ENCODE results near the gene ATP4A.

ATP4A gene

DNA sequence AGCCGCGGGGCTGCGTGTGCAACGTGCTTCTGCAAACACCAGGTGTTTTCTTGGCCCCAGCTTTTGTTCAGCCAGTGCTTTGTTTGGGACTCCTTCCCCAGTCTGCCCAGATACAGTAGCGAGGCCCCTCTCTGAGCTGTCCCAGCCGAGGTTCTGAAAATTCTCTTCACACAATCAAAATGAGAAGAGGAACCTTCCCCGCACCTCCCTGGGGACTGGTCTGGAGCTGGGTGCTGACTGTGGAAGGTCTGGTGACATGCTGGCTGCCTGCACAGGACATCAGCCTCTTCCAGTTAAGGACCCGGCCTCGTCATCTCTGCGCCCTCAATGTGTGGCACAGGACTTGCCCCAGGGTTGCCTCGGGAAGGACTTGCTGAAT lies 4.2 kb downstream of the ATP4A start:
- TF ChIP-seq FOXM1 (IDR thresholded peaks at IDR 0.05; ENCODE audit: borderline replicate concordance, low read depth) (no peak), REST (IDR thresholded peaks at IDR 0.05; ENCODE audit: low read depth) (peak; percentile 55), RAD21 (IDR thresholded peaks at IDR 0.05; ENCODE audit: low read depth) (no peak)

- TF ChIP-seq EGR1 (IDR thresholded peaks at IDR 0.05), result no peak
- peak; percentile 41; the same call in 1 of the 2 replicates for TF ChIP-seq MAX (IDR thresholded peaks at IDR 0.05)
- no peak for TF ChIP-seq CEBPB (IDR thresholded peaks at IDR 0.05)
- no peak for TF ChIP-seq EP300 (IDR thresholded peaks at IDR 0.05; ENCODE audit: borderline replicate concordance)
These were observed 4.8 kb downstream of the ATP4A start for GRCh38 chr19:35558400-35559280.

- TF ChIP-seq TAF1 (IDR thresholded peaks at IDR 0.05; ENCODE audit: low read depth) (no peak), NFIC (IDR thresholded peaks at IDR 0.05) (no peak), EGR1 (IDR thresholded peaks at IDR 0.05) (no peak), ZBTB7A (IDR thresholded peaks at IDR 0.05; ENCODE audit: low read depth) (no peak), MAX (IDR thresholded peaks at IDR 0.05) (peak; percentile 37; the same call in 1 of the 2 replicates), REST (IDR thresholded peaks at IDR 0.05; ENCODE audit: low read depth) (no peak), TCF12 (IDR thresholded peaks at IDR 0.05; ENCODE audit: low read depth) (no peak), FOXM1 (IDR thresholded peaks at IDR 0.05; ENCODE audit: borderline replicate concordance, low read depth) (no peak), RAD21 (IDR thresholded peaks at IDR 0.05; ENCODE audit: low read depth) (peak; percentile 24; the same call in 1 of the 2 replicates), CREB1 (IDR thresholded peaks at IDR 0.05; ENCODE audit: low read depth) (no peak), USF1 (IDR thresholded peaks at IDR 0.05) (0 out of 2 replicates have a peak, but pooled peaks have one; percentile 29), CEBPB (IDR thresholded peaks at IDR 0.05) (no peak), EP300 (IDR thresholded peaks at IDR 0.05; ENCODE audit: borderline replicate concordance) (no peak), YY1 (IDR thresholded peaks at IDR 0.05; ENCODE audit: low read depth) (no peak), TEAD4 (IDR thresholded peaks at IDR 0.05) (no peak)
These were observed 5.7 kb downstream of the ATP4A start for GRCh38 chr19:35557539-35558399.

DNA sequence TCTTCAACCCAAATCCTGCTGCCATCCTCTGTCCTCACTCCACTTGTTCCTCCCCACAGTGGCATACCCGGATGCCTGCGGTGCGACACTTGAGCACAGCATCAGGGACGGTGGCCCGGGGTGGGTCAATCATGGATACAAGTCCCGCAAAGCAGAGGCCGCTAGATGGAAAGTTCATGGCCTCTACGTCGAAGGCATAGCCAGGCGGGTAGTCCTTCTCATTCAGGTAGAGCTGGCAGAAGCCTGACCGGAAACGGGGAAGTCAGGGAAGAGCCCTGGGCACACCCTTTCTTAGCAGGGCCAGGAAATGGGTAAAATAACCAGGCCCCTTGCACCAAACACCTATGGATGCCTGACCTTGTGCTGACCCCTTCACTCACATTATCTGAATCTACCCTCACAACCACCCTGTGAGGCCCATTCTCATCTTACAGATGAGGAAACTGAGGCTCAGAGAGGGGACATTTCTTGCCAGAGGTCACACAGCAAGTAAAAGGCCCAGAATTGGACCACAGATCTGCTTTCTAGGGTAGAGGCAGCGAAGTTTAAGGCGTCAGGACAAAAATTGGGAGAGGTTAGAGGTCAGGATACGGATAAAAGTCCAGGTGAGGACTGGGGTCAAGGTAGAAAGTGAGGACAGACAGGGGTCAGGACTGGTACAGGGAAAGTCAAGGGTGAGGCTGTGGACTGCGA lies 6.5 kb downstream of the ATP4A start:
- TF ChIP-seq CEBPB (IDR thresholded peaks at IDR 0.05), result no peak
- TF ChIP-seq EGR1 (IDR thresholded peaks at IDR 0.05), result no peak
- TF ChIP-seq ZBTB7A (IDR thresholded peaks at IDR 0.05; ENCODE audit: low read depth), result no peak
- no peak for TF ChIP-seq RAD21 (IDR thresholded peaks at IDR 0.05; ENCODE audit: low read depth)
- TF ChIP-seq FOXM1 (IDR thresholded peaks at IDR 0.05; ENCODE audit: borderline replicate concordance, low read depth), result no peak
- TF ChIP-seq USF1 (IDR thresholded peaks at IDR 0.05), result no peak
- no peak for TF ChIP-seq MAX (IDR thresholded peaks at IDR 0.05)

DNA sequence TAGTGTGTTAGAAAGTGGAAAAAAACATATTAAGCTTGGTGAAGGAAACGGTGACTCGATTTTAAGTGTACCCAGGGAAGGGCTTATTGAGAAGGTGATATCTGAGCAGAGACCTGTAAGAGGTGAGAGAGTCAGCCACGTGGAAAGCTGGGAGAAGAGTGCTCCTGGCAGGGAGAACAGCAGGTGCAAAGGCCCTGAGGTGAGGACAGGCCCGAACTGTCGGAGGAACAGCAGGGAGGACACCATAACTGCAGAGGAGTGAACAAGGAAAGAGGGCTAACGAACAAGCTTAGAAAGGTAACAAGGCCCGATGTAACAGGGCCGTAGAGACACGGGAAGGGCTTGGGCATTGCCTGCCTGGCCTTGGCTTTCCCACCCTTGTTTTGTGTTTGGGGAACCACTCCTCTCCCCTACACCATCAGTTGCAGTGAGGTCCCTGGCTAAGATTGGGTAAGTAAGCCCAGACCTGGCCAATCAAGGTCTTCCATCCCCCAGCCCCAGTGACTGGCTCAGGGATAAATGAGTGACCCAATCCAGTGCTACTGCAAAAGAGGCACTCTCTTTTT lies 7.3 kb downstream of the ATP4A start:
- TF ChIP-seq RAD21 (IDR thresholded peaks at IDR 0.05; ENCODE audit: low read depth) (no peak), TAF1 (IDR thresholded peaks at IDR 0.05; ENCODE audit: low read depth) (no peak), REST (IDR thresholded peaks at IDR 0.05; ENCODE audit: low read depth) (no peak), NFIC (IDR thresholded peaks at IDR 0.05) (no peak), YY1 (IDR thresholded peaks at IDR 0.05; ENCODE audit: low read depth) (no peak), TEAD4 (IDR thresholded peaks at IDR 0.05) (no peak), EP300 (IDR thresholded peaks at IDR 0.05; ENCODE audit: borderline replicate concordance) (no peak), MAX (IDR thresholded peaks at IDR 0.05) (no peak)

Data from Ishikawa (cell line).